IMR-90 (cell line): ENCODE results near the gene CD300LB. TPM values are rescaled to one million over a fixed set of nuclear protein-coding genes. Genes with fewer than 3 reads are reported as not detected.

Experiments
- ATAC-seq: fragments of 200-7000 bp; cut with Tn5 transposase; 2 replicates; pipeline ENCODE4 v1.9.1; 2020; ENCODE audit warnings: low read depth, mild to moderate bottlenecking, moderate library complexity
- BruUV-seq: library from RNA; stranded (reverse); fragments of 400-500 nt; replicated peaks from 2 replicates; lab custom pipeline; 2021; lab: Mats Ljungman, UMichigan
- CTCF ChIA-PET: fragments of 300-600 bp; formaldehyde crosslinking; extraction: SDS; loops from one replicate; lab custom pipeline; 2021; ENCODE audit warnings: antibody characterized with exemption; lab: Yijun Ruan, JAX
- POLR2A ChIA-PET: fragments of 300-600 bp; sonication (Branson Sonifier 250); formaldehyde crosslinking; loops from one replicate; lab custom pipeline; 2022; ENCODE audit warnings: antibody characterized with exemption; ENCODE audit not compliant: unreplicated experiment; lab: Charles Lee
- DNase-seq: peaks from one replicate; pipeline ENCODE4 v3.0.0; 2013
- H2AFZ ChIP-seq: replicated peaks from 2 replicates; pipeline ENCODE3; 2013; ENCODE audit warnings: low read length, mild to moderate bottlenecking; ENCODE audit not compliant: poor library complexity
- H2AK5ac ChIP-seq: 2 replicates; pipeline ENCODE4 v1.6.1; 2013; ENCODE audit warnings: low read depth, low read length, inconsistent platforms
- H2AK9ac ChIP-seq: replicated peaks from 2 replicates; pipeline ENCODE3; 2013; ENCODE audit warnings: mild to moderate bottlenecking, low read depth, low read length, moderate library complexity; ENCODE audit not compliant: poor library complexity
- H2BK120ac ChIP-seq: 2 replicates; pipeline ENCODE4 v1.6.1; 2013; ENCODE audit warnings: low read depth, low read length, inconsistent platforms
- H2BK15ac ChIP-seq: 3 replicates; pipeline ENCODE4 v1.6.1; 2013; ENCODE audit warnings: low read depth, low read length, inconsistent platforms
- H2BK20ac ChIP-seq: 2 replicates; pipeline ENCODE4 v1.6.1; 2013; ENCODE audit warnings: low read depth, mild to moderate bottlenecking, inconsistent platforms, low read length, moderate library complexity
- H2BK5ac ChIP-seq: 2 replicates; pipeline ENCODE4 v1.6.1; 2013; ENCODE audit warnings: mild to moderate bottlenecking, low read depth, low read length, inconsistent platforms; ENCODE audit not compliant: poor library complexity, severe bottlenecking
- H3K14ac ChIP-seq: replicated peaks from 2 replicates; pipeline ENCODE4 v1.6.1; 2013; ENCODE audit warnings: low read depth, low read length, inconsistent platforms
- H3K18ac ChIP-seq: 2 replicates; pipeline ENCODE4 v1.6.1; 2013; ENCODE audit warnings: low read depth, low read length, control low read depth
- H3K23ac ChIP-seq: 2 replicates; pipeline ENCODE4 v1.6.1; 2013; ENCODE audit warnings: low read depth, low read length, inconsistent platforms
- H3K27ac ChIP-seq: 2 replicates; pipeline ENCODE4 v1.5.1; 2013; ENCODE audit warnings: mild to moderate bottlenecking, control low read depth, low read length; ENCODE audit not compliant: insufficient read depth
- H3K27me3 ChIP-seq: 2 replicates; pipeline ENCODE4 v1.6.1; 2013; ENCODE audit warnings: low read length; ENCODE audit not compliant: control insufficient read depth, insufficient read depth
- H3K36me3 ChIP-seq: 2 replicates; pipeline ENCODE4 v1.6.1; 2013; ENCODE audit warnings: low read length, mixed read lengths; ENCODE audit not compliant: control insufficient read depth, insufficient read depth
- H3K4ac ChIP-seq: 2 replicates; pipeline ENCODE4 v1.6.1; 2013; ENCODE audit warnings: low read depth, low read length, inconsistent platforms
- H3K4me1 ChIP-seq: 2 replicates; pipeline ENCODE4 v1.6.1; 2013; ENCODE audit warnings: low read length, mixed read lengths; ENCODE audit not compliant: control insufficient read depth, insufficient read depth
- H3K4me2 ChIP-seq: 2 replicates; pipeline ENCODE4 v1.6.1; 2013; ENCODE audit warnings: low read depth, mild to moderate bottlenecking, control low read depth, low read length, moderate library complexity
- H3K4me3 ChIP-seq: 2 replicates; pipeline ENCODE4 v1.5.1; 2013; ENCODE audit warnings: low read depth, mild to moderate bottlenecking, control low read depth, low read length, moderate library complexity; ENCODE audit not compliant: insufficient read depth
- H3K56ac ChIP-seq: 2 replicates; pipeline ENCODE4 v1.6.1; 2013; ENCODE audit warnings: low read length, inconsistent platforms; ENCODE audit not compliant: insufficient read depth; ENCODE audit errors: extremely low read depth
- H3K79me1 ChIP-seq, 2 experiments: 2 replicates each; pipeline ENCODE4 v1.6.1; 2013; ENCODE audit warnings: low read length in 2 of 2, inconsistent platforms in 1 of 2, low read depth in 1 of 2
- H3K9ac ChIP-seq: 2 replicates; pipeline ENCODE4 v1.6.1; 2013; ENCODE audit warnings: low read depth, low read length, control low read depth
- H3K9me1 ChIP-seq: 2 replicates; pipeline ENCODE4 v1.6.1; 2013; ENCODE audit warnings: low read length, inconsistent platforms; ENCODE audit not compliant: insufficient read depth
- H3K9me3 ChIP-seq: 2 replicates; pipeline ENCODE4 v1.6.1; 2013; ENCODE audit warnings: low read length; ENCODE audit not compliant: control insufficient read depth, insufficient read depth
- H4K20me1 ChIP-seq: 2 replicates; pipeline ENCODE4 v1.6.1; 2013; ENCODE audit warnings: low read length, inconsistent platforms; ENCODE audit not compliant: insufficient read depth
- H4K5ac ChIP-seq: 2 replicates; pipeline ENCODE4 v1.6.1; 2013; ENCODE audit warnings: mild to moderate bottlenecking, low read depth, low read length, control low read depth
- H4K8ac ChIP-seq, 2 experiments: 2 replicates each; pipeline ENCODE4 v1.6.1; 2013; ENCODE audit warnings: low read depth in 2 of 2, low read length in 2 of 2, control low read depth in 1 of 2, inconsistent platforms in 1 of 2
- H4K91ac ChIP-seq: 2 replicates; pipeline ENCODE4 v1.6.1; 2013; ENCODE audit warnings: low read depth, low read length, inconsistent platforms; ENCODE audit not compliant: insufficient read depth
- FOS ChIP-seq: fragments of 150-350 bp; IDR thresholded peaks from 2 replicates; pipeline ENCODE4 v1.6.1; 2016; ENCODE audit warnings: low read depth, low read length
- MAZ ChIP-seq: IDR thresholded peaks from 2 replicates; pipeline ENCODE4 v1.6.1; 2012; ENCODE audit warnings: low read depth, mild to moderate bottlenecking, low read length, improper control_type of control experiment, moderate library complexity, borderline replicate concordance
- WGBS, 2 experiments: methylation state at CpG; one replicate each; pipeline versions ENCODE4 v1.1.5 to v1.1.7; 2013; ENCODE audit warnings: missing lambda C conversion rate in 2 of 2; ENCODE audit not compliant: insufficient read length in 1 of 2; ENCODE audit errors: extremely low coverage in 2 of 2; 5-methylcytosine and 5-hydroxymethylcytosine counted together
- dilution Hi-C: fragments of 300-500 bp; cut with HindIII; formaldehyde crosslinking; loops from one replicate; pipeline ENCODE4 v1.14.3; 2018; ENCODE audit warnings: low sequenced_read_pairs; ENCODE audit not compliant: unreplicated experiment
- in situ Hi-C: fragments of 300-500 bp; cut with MboI; formaldehyde crosslinking; loops from 3 replicates; pipeline ENCODE4 v1.14.3; 2019; ENCODE audit warnings: low sequenced_read_pairs, inconsistent platforms, mixed read lengths
- intact Hi-C: fragments of 100-400 bp; cut with micrococcal nuclease; formaldehyde crosslinking; loops from 2 replicates; pipeline ENCODE4 v1.10.0; 2022
- polyA plus RNA-seq, 3 experiments: library from polyadenylated mRNA; depleted of rRNA; stranded (reverse); fragments of >200 nt; gene quantifications; 2 replicates each; pipeline ENCODE4 v1.2.3, GENCODE V29; 2012; ENCODE audit warnings: low replicate concordance in 1 of 3
- total RNA-seq: library from RNA; depleted of rRNA; stranded (reverse); fragments of >200 nt; gene quantifications from 2 replicates; pipeline ENCODE4 v1.2.3, GENCODE V29; 2012
- TF ChIP-seq, protein P1 (sequence below): conservative IDR thresholded peaks from 2 replicates; pipeline ENCODE4 v1.5.1; 2012; ENCODE audit warnings: mild to moderate bottlenecking, low read depth, low read length, improper control_type of control experiment

The CD300LB gene
- total and polyA plus RNA-seq, 2 of the 4 experiments (the other 2 are of a cell fraction), result not detected

DNA sequence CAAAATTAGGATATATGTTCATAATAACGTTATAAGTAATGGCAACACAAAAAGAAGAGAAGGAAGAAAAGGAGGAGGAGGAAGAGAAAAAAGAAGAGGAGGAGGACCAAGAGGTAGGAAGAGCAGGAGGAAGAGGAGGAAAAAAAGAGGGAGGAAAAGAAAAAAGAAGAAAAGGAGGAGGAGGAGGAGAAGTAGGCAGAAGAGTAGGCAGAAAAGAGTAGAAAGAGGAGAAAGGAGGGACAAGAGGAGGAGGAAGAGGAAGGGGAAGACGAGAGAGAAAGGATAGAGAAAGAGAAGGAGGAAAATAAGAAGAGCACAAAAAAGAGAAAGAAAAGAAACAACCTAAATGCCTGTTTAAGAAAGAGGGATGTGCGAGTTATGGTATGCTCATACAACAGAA lies 5.6 kb upstream of the CD300LB start:
- WGBS, 2 experiments, result no CpG with 5 or more reads among the region's 3 CpGs
- no peak overlapping the region for H3K18ac ChIP-seq
- H4K5ac ChIP-seq, result no peak overlapping the region
- H3K36me3 ChIP-seq, result no peaks in the 10 kb centered on the region
- POLR2A ChIA-PET, result no interaction called here
- no peak overlapping the region for H4K91ac ChIP-seq
- H3K9me1 ChIP-seq, result no peaks in the 10 kb centered on the region
- dilution Hi-C loops, result no loop called here
- DNase-seq (no peak), ATAC-seq (no peak)
- H4K20me1 ChIP-seq, result no peaks in the 10 kb centered on the region
- no peak overlapping the region for H2BK15ac ChIP-seq
- intact Hi-C loops, result no loop called here
- no peak overlapping the region for H2AK9ac ChIP-seq
- H3K27me3 ChIP-seq, result no peaks in the 10 kb centered on the region
- TF ChIP-seq FOS (no peak), MAZ (no peak)
- TF ChIP-seq, protein P1, sequence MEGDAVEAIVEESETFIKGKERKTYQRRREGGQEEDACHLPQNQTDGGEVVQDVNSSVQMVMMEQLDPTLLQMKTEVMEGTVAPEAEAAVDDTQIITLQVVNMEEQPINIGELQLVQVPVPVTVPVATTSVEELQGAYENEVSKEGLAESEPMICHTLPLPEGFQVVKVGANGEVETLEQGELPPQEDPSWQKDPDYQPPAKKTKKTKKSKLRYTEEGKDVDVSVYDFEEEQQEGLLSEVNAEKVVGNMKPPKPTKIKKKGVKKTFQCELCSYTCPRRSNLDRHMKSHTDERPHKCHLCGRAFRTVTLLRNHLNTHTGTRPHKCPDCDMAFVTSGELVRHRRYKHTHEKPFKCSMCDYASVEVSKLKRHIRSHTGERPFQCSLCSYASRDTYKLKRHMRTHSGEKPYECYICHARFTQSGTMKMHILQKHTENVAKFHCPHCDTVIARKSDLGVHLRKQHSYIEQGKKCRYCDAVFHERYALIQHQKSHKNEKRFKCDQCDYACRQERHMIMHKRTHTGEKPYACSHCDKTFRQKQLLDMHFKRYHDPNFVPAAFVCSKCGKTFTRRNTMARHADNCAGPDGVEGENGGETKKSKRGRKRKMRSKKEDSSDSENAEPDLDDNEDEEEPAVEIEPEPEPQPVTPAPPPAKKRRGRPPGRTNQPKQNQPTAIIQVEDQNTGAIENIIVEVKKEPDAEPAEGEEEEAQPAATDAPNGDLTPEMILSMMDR, result no peak
- H3K14ac ChIP-seq, result no peak overlapping the region
- no peak overlapping the region for H2AFZ ChIP-seq
- no peaks in the 10 kb centered on the region for H3K4me1 ChIP-seq
- no peak overlapping the region for H3K27ac ChIP-seq
- CTCF ChIA-PET, result no interaction called here
- H3K4ac ChIP-seq, result no peak overlapping the region
- H3K4me3 ChIP-seq, result no peak overlapping the region
- no peak overlapping the region for H2BK20ac ChIP-seq
- no peak overlapping the region for H3K56ac ChIP-seq
- BruUV-seq, result no TSS peak
- H2AK5ac ChIP-seq, result no peak overlapping the region
- no peak overlapping the region for H3K4me2 ChIP-seq
- H4K8ac ChIP-seq, result no peak overlapping the region
- H3K9me3 ChIP-seq, result peaks cover 34% of the 10 kb centered on the region
- in situ Hi-C loops, result no loop called here
- no peak overlapping the region for H3K9ac ChIP-seq
- no peaks in the 10 kb centered on the region for H3K79me1 ChIP-seq
- no peak overlapping the region for H3K23ac ChIP-seq
- no peak overlapping the region for H2BK120ac ChIP-seq
- H2BK5ac ChIP-seq, result no peak overlapping the region
